Dermis lymphatic vessel endothelial cell (primary cell): ENCODE results near the gene FEZF2. TPM values are rescaled to one million over a fixed set of nuclear protein-coding genes. Genes with fewer than 3 reads are reported as not detected.

Source experiments
- total RNA-seq: library from RNA; depleted of rRNA; stranded (reverse); fragments of >200 nt; gene quantifications from 2 replicates; pipeline ENCODE4 v1.2.1, GENCODE V29; 2014

Gene FEZF2
- total RNA-seq = not detected in 2 replicates

DNA sequence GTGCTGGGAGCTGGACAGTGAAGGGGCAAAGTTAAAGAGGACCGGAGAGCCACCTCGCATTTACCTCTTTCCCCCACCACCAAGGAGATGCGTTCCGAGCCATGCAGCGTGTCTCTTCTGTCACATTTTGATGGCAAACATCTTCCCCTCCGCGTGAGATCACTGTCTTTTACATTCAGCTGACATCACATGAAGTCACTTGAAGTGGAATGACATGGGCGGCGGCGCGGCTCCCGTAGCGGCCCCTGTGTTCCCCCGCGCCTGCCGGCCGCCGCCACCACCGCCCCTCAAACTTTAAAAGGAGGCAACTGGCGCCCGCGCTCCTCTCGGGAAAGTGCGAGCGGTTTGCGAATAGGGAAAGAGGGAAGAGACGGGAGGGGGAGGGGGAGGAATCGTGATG lies at the start of gene FEZF2:
FEZF2 (minus strand) TSS at position 336 of the 400 bp plus-strand sequence. CDS start 682 bp downstream, outside the sequence.

